ENCODE data around the gene STAG1. TPM values are rescaled to one million over a fixed set of nuclear protein-coding genes. Genes with fewer than 3 reads are reported as not detected.

Gene STAG1
- total RNA-seq, 1 experiment from 2014 or later: 43.7 TPM

DNA sequence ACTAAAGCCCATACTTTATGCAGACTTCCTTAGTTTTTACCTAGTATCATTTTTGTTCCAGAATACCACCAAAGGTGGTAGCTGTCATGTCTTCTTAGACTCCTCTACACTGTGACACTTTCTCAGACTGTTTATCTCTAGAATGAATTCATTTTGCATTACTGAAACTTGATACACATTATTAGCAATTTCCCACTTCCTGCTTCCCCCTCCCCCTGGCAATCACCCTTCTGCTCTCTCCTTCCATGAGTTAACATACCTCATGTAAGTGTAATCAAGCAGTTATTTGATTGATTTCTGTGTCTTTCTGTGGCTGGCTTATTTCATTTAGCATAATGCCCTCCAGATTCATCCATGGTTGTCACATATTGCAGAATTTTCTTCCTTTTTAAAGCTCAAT is 204.9 kb downstream of the STAG1 start:
- Histone ChIP-seq H3K36me3 (ENCODE audit: control insufficient read depth, insufficient read depth, low read length) (no peaks in the 10 kb centered on the region), H3K4me3 (ENCODE audit: low read depth in 2 of 2, low read length in 2 of 2) (no peak overlapping the region), H3K4me1 (ENCODE audit: control insufficient read depth, insufficient read depth, low read length) (no peaks in the 10 kb centered on the region), H3K27me3 (ENCODE audit: control insufficient read depth, insufficient read depth, low read length) (no peaks in the 10 kb centered on the region), H3K27ac (ENCODE audit: low read length) (no peak overlapping the region), H3K9me3 (ENCODE audit: control insufficient read depth, insufficient read depth, low read depth, low read length) (no peaks in the 10 kb centered on the region)
- no peak for DNase-seq (ENCODE audit: low read depth, low spot score)
- POLR2A ChIA-PET: no interaction called here
- TF ChIP-seq SIN3A (IDR thresholded peaks at IDR 0.05; ENCODE audit: borderline replicate concordance, insufficient read depth, low read depth, low read length) (no peak), POLR2AphosphoS5 (IDR thresholded peaks at IDR 0.05; ENCODE audit: low read depth, low read length) (no peak), TCF7L2 (IDR thresholded peaks at IDR 0.05; ENCODE audit: low read depth, low read length) (no peak)
- TF ChIP-seq, protein P1, sequence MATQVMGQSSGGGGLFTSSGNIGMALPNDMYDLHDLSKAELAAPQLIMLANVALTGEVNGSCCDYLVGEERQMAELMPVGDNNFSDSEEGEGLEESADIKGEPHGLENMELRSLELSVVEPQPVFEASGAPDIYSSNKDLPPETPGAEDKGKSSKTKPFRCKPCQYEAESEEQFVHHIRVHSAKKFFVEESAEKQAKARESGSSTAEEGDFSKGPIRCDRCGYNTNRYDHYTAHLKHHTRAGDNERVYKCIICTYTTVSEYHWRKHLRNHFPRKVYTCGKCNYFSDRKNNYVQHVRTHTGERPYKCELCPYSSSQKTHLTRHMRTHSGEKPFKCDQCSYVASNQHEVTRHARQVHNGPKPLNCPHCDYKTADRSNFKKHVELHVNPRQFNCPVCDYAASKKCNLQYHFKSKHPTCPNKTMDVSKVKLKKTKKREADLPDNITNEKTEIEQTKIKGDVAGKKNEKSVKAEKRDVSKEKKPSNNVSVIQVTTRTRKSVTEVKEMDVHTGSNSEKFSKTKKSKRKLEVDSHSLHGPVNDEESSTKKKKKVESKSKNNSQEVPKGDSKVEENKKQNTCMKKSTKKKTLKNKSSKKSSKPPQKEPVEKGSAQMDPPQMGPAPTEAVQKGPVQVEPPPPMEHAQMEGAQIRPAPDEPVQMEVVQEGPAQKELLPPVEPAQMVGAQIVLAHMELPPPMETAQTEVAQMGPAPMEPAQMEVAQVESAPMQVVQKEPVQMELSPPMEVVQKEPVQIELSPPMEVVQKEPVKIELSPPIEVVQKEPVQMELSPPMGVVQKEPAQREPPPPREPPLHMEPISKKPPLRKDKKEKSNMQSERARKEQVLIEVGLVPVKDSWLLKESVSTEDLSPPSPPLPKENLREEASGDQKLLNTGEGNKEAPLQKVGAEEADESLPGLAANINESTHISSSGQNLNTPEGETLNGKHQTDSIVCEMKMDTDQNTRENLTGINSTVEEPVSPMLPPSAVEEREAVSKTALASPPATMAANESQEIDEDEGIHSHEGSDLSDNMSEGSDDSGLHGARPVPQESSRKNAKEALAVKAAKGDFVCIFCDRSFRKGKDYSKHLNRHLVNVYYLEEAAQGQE (IDR thresholded peaks at IDR 0.05; ENCODE audit: insufficient read depth in 1 of 2, low read depth in 2 of 2, low read length in 1 of 2): no peak
- TF ChIP-seq, protein P2, sequence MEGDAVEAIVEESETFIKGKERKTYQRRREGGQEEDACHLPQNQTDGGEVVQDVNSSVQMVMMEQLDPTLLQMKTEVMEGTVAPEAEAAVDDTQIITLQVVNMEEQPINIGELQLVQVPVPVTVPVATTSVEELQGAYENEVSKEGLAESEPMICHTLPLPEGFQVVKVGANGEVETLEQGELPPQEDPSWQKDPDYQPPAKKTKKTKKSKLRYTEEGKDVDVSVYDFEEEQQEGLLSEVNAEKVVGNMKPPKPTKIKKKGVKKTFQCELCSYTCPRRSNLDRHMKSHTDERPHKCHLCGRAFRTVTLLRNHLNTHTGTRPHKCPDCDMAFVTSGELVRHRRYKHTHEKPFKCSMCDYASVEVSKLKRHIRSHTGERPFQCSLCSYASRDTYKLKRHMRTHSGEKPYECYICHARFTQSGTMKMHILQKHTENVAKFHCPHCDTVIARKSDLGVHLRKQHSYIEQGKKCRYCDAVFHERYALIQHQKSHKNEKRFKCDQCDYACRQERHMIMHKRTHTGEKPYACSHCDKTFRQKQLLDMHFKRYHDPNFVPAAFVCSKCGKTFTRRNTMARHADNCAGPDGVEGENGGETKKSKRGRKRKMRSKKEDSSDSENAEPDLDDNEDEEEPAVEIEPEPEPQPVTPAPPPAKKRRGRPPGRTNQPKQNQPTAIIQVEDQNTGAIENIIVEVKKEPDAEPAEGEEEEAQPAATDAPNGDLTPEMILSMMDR (IDR thresholded peaks at IDR 0.05): no peak
- no TSS peak for BruUV-seq (replicated peaks)
- no peak for ATAC-seq
- in situ Hi-C loops (cut with HindIII; ENCODE audit: low pct_unique_long_range_greater_than_20kb, low sequenced_read_pairs) (no loop called here), intact Hi-C loops (cut with micrococcal nuclease; ENCODE audit: unreplicated experiment) (loop anchor here (10.0 kb wide), 1 partner anchor 198 kb away; no protein-coding TSS in a partner anchor)
- CTCF ChIA-PET: interaction anchor here (0.6 kb wide), 1 partner anchor 155 kb away, joined by 5 read pairs; no protein-coding TSS in a partner anchor

DNA sequence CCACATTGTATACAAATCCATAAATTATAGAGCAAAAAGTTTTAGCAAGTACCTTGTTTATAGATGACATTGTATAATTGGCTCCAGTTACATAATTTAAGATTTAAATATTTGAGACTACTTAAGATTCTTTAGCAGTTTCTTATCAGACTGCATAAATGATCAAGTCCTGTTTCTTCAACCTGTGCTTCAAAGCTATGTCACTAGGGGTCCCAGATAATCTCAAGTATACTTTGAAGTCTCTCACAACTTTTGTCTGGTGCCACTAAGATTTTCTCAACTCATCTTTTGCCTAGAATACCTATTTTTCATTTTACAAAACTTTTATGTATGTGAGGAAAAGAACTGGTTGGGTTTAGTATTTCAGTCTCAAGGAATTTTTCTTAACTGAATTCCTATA is 205.5 kb downstream of the STAG1 start:
- Histone ChIP-seq H3K9me3 (ENCODE audit: control insufficient read depth, insufficient read depth, low read depth, low read length) (no peaks in the 10 kb centered on the region), H3K27ac (ENCODE audit: low read length) (no peak overlapping the region), H3K4me3 (ENCODE audit: low read depth in 2 of 2, low read length in 2 of 2) (no peak overlapping the region), H3K36me3 (ENCODE audit: control insufficient read depth, insufficient read depth, low read length) (no peaks in the 10 kb centered on the region), H3K4me1 (ENCODE audit: control insufficient read depth, insufficient read depth, low read length) (no peaks in the 10 kb centered on the region), H3K27me3 (ENCODE audit: control insufficient read depth, insufficient read depth, low read length) (no peaks in the 10 kb centered on the region)
- no peak for DNase-seq (ENCODE audit: low read depth, low spot score)
- BruUV-seq (replicated peaks): no TSS peak
- intact Hi-C loops (cut with micrococcal nuclease; ENCODE audit: unreplicated experiment) (loop anchor here (10.0 kb wide), 1 partner anchor 198 kb away; no protein-coding TSS in a partner anchor), in situ Hi-C loops (cut with HindIII; ENCODE audit: low pct_unique_long_range_greater_than_20kb, low sequenced_read_pairs) (no loop called here)
- ATAC-seq: no peak
- POLR2A ChIA-PET: no interaction called here
- TF ChIP-seq TCF7L2 (IDR thresholded peaks at IDR 0.05; ENCODE audit: low read depth, low read length) (no peak), SIN3A (IDR thresholded peaks at IDR 0.05; ENCODE audit: borderline replicate concordance, insufficient read depth, low read depth, low read length) (no peak), POLR2AphosphoS5 (IDR thresholded peaks at IDR 0.05; ENCODE audit: low read depth, low read length) (no peak)
- TF ChIP-seq, protein P2 (IDR thresholded peaks at IDR 0.05): no peak; the same call in 1 of the 2 replicates
- TF ChIP-seq, protein P1 (IDR thresholded peaks at IDR 0.05; ENCODE audit: insufficient read depth in 1 of 2, low read depth in 2 of 2, low read length in 1 of 2): no peak
- CTCF ChIA-PET: interaction anchor here (0.5 kb wide), 1 partner anchor 332 kb away, joined by 3 read pairs; no protein-coding TSS in a partner anchor

Data from Panc1 (cell line).